HG03159 (cell line): ENCODE measurements around the gene PARD3.

Source experiments
- ATAC-seq: cut with Tn5 transposase; IDR thresholded peaks from one replicate; pipeline ENCODE4 v1.9.1; 2021; ENCODE audit warnings: mild to moderate bottlenecking, moderate library complexity; ENCODE audit not compliant: unreplicated experiment

The PARD3 gene

GRCh38 chr10:34333513-34333912 is 481.6 kb downstream of the PARD3 start:
- no peak for ATAC-seq

GRCh38 chr10:34327184-34327583 is 487.9 kb downstream of the PARD3 start:
- no peak for ATAC-seq

GRCh38 chr10:34323192-34323591 is 491.9 kb downstream of the PARD3 start:
- ATAC-seq: no peak

GRCh38 chr10:34320265-34320664 is 494.8 kb downstream of the PARD3 start:
- no peak for ATAC-seq

GRCh38 chr10:34319197-34319846 is 495.8 kb downstream of the PARD3 start:
- ATAC-seq: no peak

- no peak for ATAC-seq
Measured at GRCh38 chr10:34316154-34316553, 498.9 kb downstream of the PARD3 start.

GRCh38 chr10:34314457-34314856 is 500.6 kb downstream of the PARD3 start:
- ATAC-seq: no peak

GRCh38 chr10:34313888-34314287 is 501.2 kb downstream of the PARD3 start:
- no peak for ATAC-seq

- no peak for ATAC-seq
Measured at GRCh38 chr10:34313353-34313752, 501.7 kb downstream of the PARD3 start.

GRCh38 chr10:34311679-34312078 is 503.4 kb downstream of the PARD3 start:
- no peak for ATAC-seq

GRCh38 chr10:34310234-34310633 is 504.9 kb downstream of the PARD3 start:
- ATAC-seq: no peak

GRCh38 chr10:34305189-34305588 is 509.9 kb downstream of the PARD3 start:
- ATAC-seq: peak; percentile 90

- ATAC-seq: no peak
Measured at GRCh38 chr10:34303022-34303421, 512.1 kb downstream of the PARD3 start.

- peak; percentile 47 for ATAC-seq
Measured at GRCh38 chr10:34299105-34299611, 515.9 kb downstream of the PARD3 start.

- no peak for ATAC-seq
Measured at GRCh38 chr10:34298346-34298818, 516.7 kb downstream of the PARD3 start.

- ATAC-seq: no peak
Measured at GRCh38 chr10:34297541-34298345, 517.4 kb downstream of the PARD3 start.

GRCh38 chr10:34295142-34295548 is 520.0 kb downstream of the PARD3 start:
- no peak for ATAC-seq

GRCh38 chr10:34294137-34294536 is 521.0 kb downstream of the PARD3 start:
- no peak for ATAC-seq

GRCh38 chr10:34292675-34293074 is 522.4 kb downstream of the PARD3 start:
- no peak for ATAC-seq

- ATAC-seq: no peak
Measured at GRCh38 chr10:34292194-34292565, 522.9 kb downstream of the PARD3 start.

GRCh38 chr10:34291466-34292193 is 523.5 kb downstream of the PARD3 start:
- peak; percentile 92 for ATAC-seq
